Stimulated activated CD4-positive, alpha-beta T cell treated with anti-CD3 and anti-CD28 coated beads, Interleukin-2, amount 100 ng/mL, for 48 hours (primary cell): Measurements from ENCODE around the gene CNOT6.

Experiments
- DNase-seq, 2 donors: peaks; one replicate each; pipeline ENCODE4 v3.0.0-alpha.2; 2020

CNOT6 gene

GRCh38 chr5:180586204-180586603 is 92.0 kb downstream of the CNOT6 start:
- DNase-seq: no peak

GRCh38 chr5:180586870-180587269 is 92.7 kb downstream of the CNOT6 start:
- DNase-seq: no peak

GRCh38 chr5:180589771-180590542 is 95.8 kb downstream of the CNOT6 start:
- no peak for DNase-seq

- DNase-seq: no peak
Measured at GRCh38 chr5:180590543-180591310, 96.5 kb downstream of the CNOT6 start.

- no peak for DNase-seq
Measured at GRCh38 chr5:180591311-180591887, 97.2 kb downstream of the CNOT6 start, which contains the start of gene SCGB3A1. Gene SCGB3A1 (minus strand): TSS chr5:180591499. CDS start chr5:180591462, 37 bp downstream.

- no peak for DNase-seq
Measured at GRCh38 chr5:180592176-180592575, 98.0 kb downstream of the CNOT6 start.

- no peak for DNase-seq
Measured at GRCh38 chr5:180593446-180594206, 99.4 kb downstream of the CNOT6 start.

GRCh38 chr5:180594311-180595045 is 100.3 kb downstream of the CNOT6 start:
- no peak for DNase-seq

GRCh38 chr5:180595046-180595379 is 100.8 kb downstream of the CNOT6 start:
- DNase-seq: no peak

- no peak for DNase-seq
Measured at GRCh38 chr5:180595381-180596114, 101.4 kb downstream of the CNOT6 start.

GRCh38 chr5:180596115-180596667 is 102.0 kb downstream of the CNOT6 start:
- no peak for DNase-seq

GRCh38 chr5:180596668-180597231 is 102.6 kb downstream of the CNOT6 start:
- no peak for DNase-seq

GRCh38 chr5:180598316-180598701 is 104.1 kb downstream of the CNOT6 start:
- DNase-seq: no peak

GRCh38 chr5:180598797-180599589 is 104.8 kb downstream of the CNOT6 start:
- no peak for DNase-seq

- no peak for DNase-seq
Measured at GRCh38 chr5:180599590-180599914, 105.4 kb downstream of the CNOT6 start.

GRCh38 chr5:180599981-180600553 is 105.9 kb downstream of the CNOT6 start:
- DNase-seq: no peak

GRCh38 chr5:180600554-180601041 is 106.4 kb downstream of the CNOT6 start:
- no peak for DNase-seq

- no peak for DNase-seq
Measured at GRCh38 chr5:180601591-180602480, 107.7 kb downstream of the CNOT6 start.
